A673 (cell line): ENCODE results near the gene ZNF394.

Source experiments
- EZH2 ChIP-seq: fragments of 200-600 bp; sonication (generic); IDR thresholded peaks from 2 replicates; pipeline ENCODE4 v1.6.1; 2017; ENCODE audit warnings: borderline replicate concordance, low read depth, mild to moderate bottlenecking, mixed read lengths, antibody characterized with exemption, low read length; ENCODE audit not compliant: poor library complexity, severe bottlenecking
- TF ChIP-seq, protein P1 (sequence below): fragments of 300-800, 200-600 bp; sonication (generic); conservative IDR thresholded peaks from 2 replicates; pipeline ENCODE4 v1.5.1; 2017; ENCODE audit warnings: low read depth, mild to moderate bottlenecking, antibody characterized with exemption, low read length, moderate library complexity, mixed read lengths

DNA sequence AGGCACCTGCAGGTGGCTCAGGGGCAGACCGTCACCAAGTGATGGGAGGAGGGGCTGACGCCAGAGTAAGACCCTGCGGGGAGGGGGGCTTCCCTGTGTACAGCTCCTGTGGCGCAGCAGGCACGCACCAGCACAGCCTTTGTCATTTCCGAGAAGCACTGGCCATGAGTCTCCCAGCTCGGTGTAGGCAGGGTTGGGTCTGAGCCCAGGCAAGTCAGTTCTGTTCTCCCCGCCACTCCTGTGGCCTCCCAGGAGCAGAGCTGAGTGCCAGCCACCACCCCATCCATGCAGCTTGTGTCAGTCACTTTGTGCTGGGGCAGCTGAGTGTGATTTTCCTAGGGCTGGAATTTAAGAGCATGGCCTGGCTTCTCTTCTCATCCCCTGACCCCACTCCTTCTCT, 48.1 kb downstream of the ZNF394 start:
- TF ChIP-seq, protein P1, sequence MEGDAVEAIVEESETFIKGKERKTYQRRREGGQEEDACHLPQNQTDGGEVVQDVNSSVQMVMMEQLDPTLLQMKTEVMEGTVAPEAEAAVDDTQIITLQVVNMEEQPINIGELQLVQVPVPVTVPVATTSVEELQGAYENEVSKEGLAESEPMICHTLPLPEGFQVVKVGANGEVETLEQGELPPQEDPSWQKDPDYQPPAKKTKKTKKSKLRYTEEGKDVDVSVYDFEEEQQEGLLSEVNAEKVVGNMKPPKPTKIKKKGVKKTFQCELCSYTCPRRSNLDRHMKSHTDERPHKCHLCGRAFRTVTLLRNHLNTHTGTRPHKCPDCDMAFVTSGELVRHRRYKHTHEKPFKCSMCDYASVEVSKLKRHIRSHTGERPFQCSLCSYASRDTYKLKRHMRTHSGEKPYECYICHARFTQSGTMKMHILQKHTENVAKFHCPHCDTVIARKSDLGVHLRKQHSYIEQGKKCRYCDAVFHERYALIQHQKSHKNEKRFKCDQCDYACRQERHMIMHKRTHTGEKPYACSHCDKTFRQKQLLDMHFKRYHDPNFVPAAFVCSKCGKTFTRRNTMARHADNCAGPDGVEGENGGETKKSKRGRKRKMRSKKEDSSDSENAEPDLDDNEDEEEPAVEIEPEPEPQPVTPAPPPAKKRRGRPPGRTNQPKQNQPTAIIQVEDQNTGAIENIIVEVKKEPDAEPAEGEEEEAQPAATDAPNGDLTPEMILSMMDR = no peak
- no peak for TF ChIP-seq EZH2
